ENCODE data around the gene CYTH3. TPM values are rescaled to one million over a fixed set of nuclear protein-coding genes. Genes with fewer than 3 reads are reported as not detected.
A peak's percentile ranks its signal among the peaks of the same experiment; 100 is the strongest.
"Not testable (repeated sequence)": the region's sequence is repeated elsewhere in the genome, so short reads cannot be mapped to it uniquely, and the experiment has no call there.

CYTH3 gene
- total RNA-seq, 5 donors from 2014 or later (not counting 1 experiment from before 2014, with no cell fraction given) = 5.0 to 16.3 (median 12.5) TPM

- no peak overlapping the region for H3K4me3 ChIP-seq (ENCODE audit: control insufficient read depth in 1 of 2, extremely low read depth in 1 of 2, low read length in 1 of 2)
- no peaks in the 10 kb centered on the region for H3K27me3 ChIP-seq (replicated peaks in 1 of 2; ENCODE audit: control insufficient read depth in 2 of 2, extremely low read depth in 1 of 2, insufficient read depth in 2 of 2, low read length in 1 of 2)
- ATAC-seq (replicated peaks in 1 of 4) (no peak), DNase-seq (no peak)
- H3K27ac ChIP-seq (ENCODE audit: low read length) = no peak overlapping the region
- CTCF ChIA-PET = no interaction called here
- POLR2A ChIA-PET = no interaction called here
- H3K9me3 ChIP-seq = no peaks in the 10 kb centered on the region
- no peaks in the 10 kb centered on the region for H3K4me1 Mint-ChIP-seq
- H3K27ac Mint-ChIP-seq = peak overlapping the region in 1 of 2 donors; percentile 63
- WGBS (ENCODE audit: insufficient coverage) = 98% methylated on average over 8 of the region's 11 CpGs
- H3K4me1 ChIP-seq (ENCODE audit: control insufficient read depth in 1 of 2, extremely low read depth in 1 of 2, insufficient read depth in 2 of 2, low read length in 2 of 2) = no peaks in the 10 kb centered on the region
- H3K36me3 ChIP-seq (ENCODE audit: control insufficient read depth in 2 of 2, extremely low read depth in 1 of 2, insufficient read depth in 1 of 2, low read length in 1 of 2) = peaks cover 32 to 76% of the 10 kb centered on the region in 2 donors
- H3K36me3 Mint-ChIP-seq = peaks cover 48% of the 10 kb centered on the region
- no peak overlapping the region for H3K4me3 Mint-ChIP-seq
- H3K9me3 Mint-ChIP-seq = no peaks in the 10 kb centered on the region
- H3K27me3 Mint-ChIP-seq = no peaks in the 10 kb centered on the region
Measured at GRCh38 chr7:6155596-6155995, 116.8 kb downstream of the CYTH3 start.

DNA sequence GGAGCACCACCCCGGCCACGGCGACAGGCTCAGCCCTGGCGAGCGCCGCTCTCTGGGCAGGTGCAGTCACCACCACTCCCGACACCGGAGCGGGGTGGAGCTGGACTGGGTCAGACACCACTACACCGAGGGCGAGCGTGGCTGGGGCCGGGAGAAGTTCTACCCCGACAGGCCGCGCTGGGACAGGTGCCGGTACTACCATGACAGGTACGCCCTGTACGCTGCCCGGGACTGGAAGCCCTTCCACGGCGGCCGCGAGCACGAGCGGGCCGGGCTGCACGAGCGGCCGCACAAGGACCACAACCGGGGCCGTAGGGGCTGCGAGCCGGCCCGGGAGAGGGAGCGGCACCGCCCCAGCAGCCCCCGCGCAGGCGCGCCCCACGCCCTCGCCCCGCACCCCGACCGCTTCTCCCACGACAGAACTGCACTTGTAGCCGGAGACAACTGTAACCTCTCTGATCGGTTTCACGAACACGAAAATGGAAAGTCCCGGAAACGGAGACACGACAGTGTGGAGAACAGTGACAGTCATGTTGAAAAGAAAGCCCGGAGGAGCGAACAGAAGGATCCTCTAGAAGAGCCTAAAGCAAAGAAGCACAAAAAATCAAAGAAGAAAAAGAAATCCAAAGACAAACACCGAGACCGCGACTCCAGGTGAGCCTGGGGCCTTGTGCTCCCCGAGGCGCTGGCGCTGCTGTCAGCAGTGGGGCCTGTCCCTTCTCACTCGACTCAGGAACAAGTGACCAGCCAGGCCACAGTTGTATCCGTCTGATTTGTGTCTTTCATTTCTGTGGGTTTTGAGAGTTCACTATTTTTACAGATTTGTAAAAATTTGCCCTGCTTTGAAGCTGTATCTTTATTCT is 117.7 kb downstream of the CYTH3 start:
- H3K27me3 ChIP-seq (replicated peaks in 1 of 2; ENCODE audit: control insufficient read depth in 2 of 2, extremely low read depth in 1 of 2, insufficient read depth in 2 of 2, low read length in 1 of 2) = no peaks in the 10 kb centered on the region
- Mint-ChIP-seq H3K27ac (no peak overlapping the region), H3K36me3 (peaks cover 49% of the 10 kb centered on the region), H3K27me3 (no peaks in the 10 kb centered on the region), H3K4me3 (no peak overlapping the region), H3K4me1 (no peaks in the 10 kb centered on the region), H3K9me3 (no peaks in the 10 kb centered on the region)
- no peak overlapping the region for H3K27ac ChIP-seq (ENCODE audit: low read length)
- CTCF ChIA-PET = no interaction called here
- 98% methylated on average over 56 of the region's 64 CpGs for WGBS (ENCODE audit: insufficient coverage)
- no peak overlapping the region for H3K4me3 ChIP-seq (ENCODE audit: control insufficient read depth in 1 of 2, extremely low read depth in 1 of 2, low read length in 1 of 2)
- no peaks in the 10 kb centered on the region for H3K4me1 ChIP-seq (ENCODE audit: control insufficient read depth in 1 of 2, extremely low read depth in 1 of 2, insufficient read depth in 2 of 2, low read length in 2 of 2)
- ATAC-seq (replicated peaks in 1 of 4) = peak in 1 of 4 experiments; percentile 21
- no peak for DNase-seq
- peaks cover 31 to 80% of the 10 kb centered on the region in 2 donors for H3K36me3 ChIP-seq (ENCODE audit: control insufficient read depth in 2 of 2, extremely low read depth in 1 of 2, insufficient read depth in 1 of 2, low read length in 1 of 2)
- POLR2A ChIA-PET = no interaction called here
- H3K9me3 ChIP-seq = no peaks in the 10 kb centered on the region

GRCh38 chr7:6153646-6154541 is 118.5 kb downstream of the CYTH3 start:
- peak in 1 of 4 experiments; percentile 16 for ATAC-seq (replicated peaks in 1 of 4)

GRCh38 chr7:6151994-6152735 is 120.3 kb downstream of the CYTH3 start:
- Mint-ChIP-seq H3K4me3 (no peak overlapping the region), H3K27ac (no peak overlapping the region), H3K27me3 (no peaks in the 10 kb centered on the region), H3K9me3 (no peaks in the 10 kb centered on the region), H3K4me1 (no peaks in the 10 kb centered on the region), H3K36me3 (peaks cover 58% of the 10 kb centered on the region)
- no peak for DNase-seq
- Histone ChIP-seq H3K27me3 (replicated peaks in 1 of 2; ENCODE audit: control insufficient read depth in 2 of 2, extremely low read depth in 1 of 2, insufficient read depth in 2 of 2, low read length in 1 of 2) (no peaks in the 10 kb centered on the region), H3K4me3 (ENCODE audit: control insufficient read depth in 1 of 2, extremely low read depth in 1 of 2, low read length in 1 of 2) (no peak overlapping the region), H3K36me3 (ENCODE audit: control insufficient read depth in 2 of 2, extremely low read depth in 1 of 2, insufficient read depth in 1 of 2, low read length in 1 of 2) (peaks cover 23 to 80% of the 10 kb centered on the region in 2 donors), H3K9me3 (no peaks in the 10 kb centered on the region), H3K27ac (ENCODE audit: low read length) (no peak overlapping the region), H3K4me1 (ENCODE audit: control insufficient read depth in 1 of 2, extremely low read depth in 1 of 2, insufficient read depth in 2 of 2, low read length in 2 of 2) (no peaks in the 10 kb centered on the region)
- no peak for ATAC-seq (replicated peaks in 1 of 4)
- WGBS (ENCODE audit: insufficient coverage) = 94% methylated on average over 25 of the region's 29 CpGs
- ChIA-PET POLR2A (no interaction called here), CTCF (no interaction called here)

More at GRCh38 chr7:6153646-6154541, 118.5 kb downstream of the CYTH3 start:
- DNase-seq = no peak
- WGBS (ENCODE audit: insufficient coverage) = 98% methylated on average over 89 of the region's 91 CpGs
- H3K36me3 Mint-ChIP-seq = peaks cover 57% of the 10 kb centered on the region
- H3K27ac ChIP-seq (ENCODE audit: low read length) = no peak overlapping the region
- no peaks in the 10 kb centered on the region for H3K27me3 Mint-ChIP-seq
- no peak overlapping the region for H3K4me3 ChIP-seq (ENCODE audit: control insufficient read depth in 1 of 2, extremely low read depth in 1 of 2, low read length in 1 of 2)
- CTCF ChIA-PET = no interaction called here
- H3K9me3 ChIP-seq = no peaks in the 10 kb centered on the region
- H3K4me1 Mint-ChIP-seq = no peaks in the 10 kb centered on the region
- peaks cover 32 to 80% of the 10 kb centered on the region in 2 donors for H3K36me3 ChIP-seq (ENCODE audit: control insufficient read depth in 2 of 2, extremely low read depth in 1 of 2, insufficient read depth in 1 of 2, low read length in 1 of 2)
- H3K4me1 ChIP-seq (ENCODE audit: control insufficient read depth in 1 of 2, extremely low read depth in 1 of 2, insufficient read depth in 2 of 2, low read length in 2 of 2) = no peaks in the 10 kb centered on the region
- H3K4me3 Mint-ChIP-seq = no peak overlapping the region
- no peaks in the 10 kb centered on the region for H3K27me3 ChIP-seq (replicated peaks in 1 of 2; ENCODE audit: control insufficient read depth in 2 of 2, extremely low read depth in 1 of 2, insufficient read depth in 2 of 2, low read length in 1 of 2)
- no peak overlapping the region for H3K27ac Mint-ChIP-seq
- POLR2A ChIA-PET = interaction anchor here in 1 of 2 donors (0.6 kb wide), 1 partner anchor 65 kb away, joined by 13 read pairs; no protein-coding TSS in a partner anchor
- no peaks in the 10 kb centered on the region for H3K9me3 Mint-ChIP-seq

- DNase-seq = not testable (repeated sequence)
- WGBS (ENCODE audit: insufficient coverage) = 95% methylated on average over 4 of the region's 12 CpGs
- peak overlapping the region in 1 of 2 donors; percentile 49 for H3K27ac Mint-ChIP-seq
Measured at GRCh38 chr7:6151527-6151926, 120.9 kb downstream of the CYTH3 start.

GRCh38 chr7:6149996-6150395 is 122.4 kb downstream of the CYTH3 start:
- H3K4me3 ChIP-seq (ENCODE audit: control insufficient read depth in 1 of 2, extremely low read depth in 1 of 2, low read length in 1 of 2) = no peak overlapping the region
- ChIA-PET POLR2A (no interaction called here), CTCF (interaction anchor here (0.6 to 0.7 kb wide), 2 partner anchors 117 to 323 kb away, joined by 4 to 5 read pairs; no protein-coding TSS in a partner anchor)
- Mint-ChIP-seq H3K36me3 (peaks cover 61% of the 10 kb centered on the region), H3K9me3 (no peaks in the 10 kb centered on the region), H3K4me3 (no peak overlapping the region), H3K27me3 (no peaks in the 10 kb centered on the region), H3K4me1 (no peaks in the 10 kb centered on the region), H3K27ac (no peak overlapping the region)
- no peaks in the 10 kb centered on the region for H3K4me1 ChIP-seq (ENCODE audit: control insufficient read depth in 1 of 2, extremely low read depth in 1 of 2, insufficient read depth in 2 of 2, low read length in 2 of 2)
- ATAC-seq (replicated peaks in 1 of 4) = no peak
- no peak overlapping the region for H3K27ac ChIP-seq (ENCODE audit: low read length)
- DNase-seq = no peak
- peaks cover 31 to 83% of the 10 kb centered on the region in 2 donors for H3K36me3 ChIP-seq (ENCODE audit: control insufficient read depth in 2 of 2, extremely low read depth in 1 of 2, insufficient read depth in 1 of 2, low read length in 1 of 2)
- WGBS (ENCODE audit: insufficient coverage) = 98% methylated on average over 18 of the region's 19 CpGs
- H3K9me3 ChIP-seq = no peaks in the 10 kb centered on the region
- H3K27me3 ChIP-seq (replicated peaks in 1 of 2; ENCODE audit: control insufficient read depth in 2 of 2, extremely low read depth in 1 of 2, insufficient read depth in 2 of 2, low read length in 1 of 2) = no peaks in the 10 kb centered on the region

More at GRCh38 chr7:6151527-6151926, 120.9 kb downstream of the CYTH3 start:
- peaks cover 60% of the 10 kb centered on the region for H3K36me3 Mint-ChIP-seq
- H3K4me1 Mint-ChIP-seq; POLR2A ChIA-PET; H3K27ac ChIP-seq (ENCODE audit: low read length); H3K4me3 ChIP-seq (ENCODE audit: control insufficient read depth in 1 of 2, extremely low read depth in 1 of 2, low read length in 1 of 2); H3K9me3 Mint-ChIP-seq; H3K27me3 Mint-ChIP-seq; H3K9me3 ChIP-seq; ATAC-seq (replicated peaks in 1 of 4); H3K4me3 Mint-ChIP-seq; H3K27me3 ChIP-seq (replicated peaks in 1 of 2; ENCODE audit: control insufficient read depth in 2 of 2, extremely low read depth in 1 of 2, insufficient read depth in 2 of 2, low read length in 1 of 2); H3K4me1 ChIP-seq (ENCODE audit: control insufficient read depth in 1 of 2, extremely low read depth in 1 of 2, insufficient read depth in 2 of 2, low read length in 2 of 2): not testable (repeated sequence)
- CTCF ChIA-PET = interaction anchor here in 1 of 2 donors (0.5 kb wide), 1 partner anchor 364 kb away, joined by 4 read pairs; no protein-coding TSS in a partner anchor
- peaks cover 22 to 80% of the 10 kb centered on the region in 2 donors for H3K36me3 ChIP-seq (ENCODE audit: control insufficient read depth in 2 of 2, extremely low read depth in 1 of 2, insufficient read depth in 1 of 2, low read length in 1 of 2)
